ENCODE data around the gene CRYBG3.

Gene CRYBG3

DNA sequence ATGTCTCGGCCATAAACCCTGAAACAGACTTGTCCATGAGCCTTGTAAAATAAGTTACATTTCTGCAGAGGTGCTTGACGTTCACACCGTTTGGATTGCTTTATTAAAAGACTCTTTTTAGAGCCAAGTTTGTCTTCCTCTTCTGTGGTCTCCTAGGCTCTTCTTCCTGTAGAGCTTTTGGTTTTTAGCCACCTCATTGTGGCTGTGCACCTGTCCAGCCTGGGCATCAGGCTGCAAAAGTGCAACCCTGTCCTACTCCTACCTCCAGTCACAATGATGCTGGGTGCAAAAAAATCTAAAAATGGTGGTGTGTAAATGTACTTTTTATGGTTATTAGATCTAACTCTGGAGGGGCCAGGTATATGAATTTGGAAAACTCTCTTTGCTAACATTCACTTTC lies 153.2 kb downstream of the CRYBG3 start:
- no peak for DNase-seq (ENCODE audit: low read depth)

DNA sequence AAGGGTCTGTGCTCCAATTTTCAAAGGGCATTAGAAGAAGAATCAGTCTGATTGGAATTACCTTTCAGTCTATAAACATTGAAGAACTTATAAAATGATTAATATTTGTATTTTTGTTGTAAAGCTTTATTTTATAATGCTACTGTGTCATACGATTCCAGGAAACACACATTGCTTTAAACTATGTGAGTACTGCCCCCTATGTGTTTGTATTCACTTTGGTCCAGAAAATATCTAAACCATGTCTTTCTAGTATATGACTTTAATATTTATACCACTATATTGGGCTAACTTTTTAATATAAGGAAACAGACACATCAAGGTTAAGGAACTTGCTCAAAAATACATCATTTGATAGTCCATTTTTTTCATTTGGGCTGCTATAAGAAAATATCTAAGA lies 153.7 kb downstream of the CRYBG3 start:
- DNase-seq (ENCODE audit: low read depth) = no peak

DNA sequence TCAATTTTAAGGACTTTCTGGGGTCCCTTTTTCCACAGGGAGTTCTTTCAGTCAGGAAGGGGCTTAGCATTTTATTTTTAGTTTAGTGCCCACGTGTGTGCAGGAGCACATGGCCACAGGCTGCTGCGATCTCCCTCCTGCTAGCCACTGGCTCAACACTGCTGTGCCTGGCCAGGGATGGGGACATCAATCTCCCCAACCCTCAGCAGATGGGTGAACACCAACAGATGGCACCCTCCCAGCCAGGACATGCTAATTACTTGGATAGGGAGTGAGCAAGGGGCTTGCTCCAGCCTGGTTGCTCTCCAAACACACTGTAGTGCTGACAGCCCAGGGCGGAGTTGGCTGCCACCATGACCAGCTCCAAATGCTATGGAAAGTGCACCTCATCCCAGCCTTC lies 157.8 kb downstream of the CRYBG3 start:
- DNase-seq (ENCODE audit: low read depth) = no peak

- DNase-seq (ENCODE audit: low read depth) = no peak
Observed at GRCh38 chr3:97981886-97982285, 160.1 kb downstream of the CRYBG3 start.

- DNase-seq (ENCODE audit: low read depth) = no peak
Observed at GRCh38 chr3:97983933-97984491, 162.2 kb downstream of the CRYBG3 start.

DNA sequence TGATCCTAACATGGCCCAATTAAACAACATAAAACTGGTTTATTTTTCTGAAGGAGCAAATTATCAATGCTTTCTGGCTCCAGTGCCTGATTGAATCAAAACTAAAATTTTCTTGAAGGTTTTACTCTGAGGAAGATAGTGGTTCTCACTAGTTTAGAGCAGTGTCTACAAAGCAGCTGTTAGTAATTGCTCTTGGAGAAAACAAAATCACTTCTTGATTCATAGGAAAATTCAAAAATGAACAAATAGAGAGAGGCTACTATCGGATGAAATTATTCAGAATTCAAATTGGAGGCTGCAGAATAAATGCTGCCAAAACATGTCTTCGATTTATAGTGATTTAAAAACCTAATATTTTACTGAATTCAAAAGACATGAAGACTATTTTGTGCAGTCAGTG lies 165.5 kb downstream of the CRYBG3 start:
- no peak for DNase-seq (ENCODE audit: low read depth)

DNA sequence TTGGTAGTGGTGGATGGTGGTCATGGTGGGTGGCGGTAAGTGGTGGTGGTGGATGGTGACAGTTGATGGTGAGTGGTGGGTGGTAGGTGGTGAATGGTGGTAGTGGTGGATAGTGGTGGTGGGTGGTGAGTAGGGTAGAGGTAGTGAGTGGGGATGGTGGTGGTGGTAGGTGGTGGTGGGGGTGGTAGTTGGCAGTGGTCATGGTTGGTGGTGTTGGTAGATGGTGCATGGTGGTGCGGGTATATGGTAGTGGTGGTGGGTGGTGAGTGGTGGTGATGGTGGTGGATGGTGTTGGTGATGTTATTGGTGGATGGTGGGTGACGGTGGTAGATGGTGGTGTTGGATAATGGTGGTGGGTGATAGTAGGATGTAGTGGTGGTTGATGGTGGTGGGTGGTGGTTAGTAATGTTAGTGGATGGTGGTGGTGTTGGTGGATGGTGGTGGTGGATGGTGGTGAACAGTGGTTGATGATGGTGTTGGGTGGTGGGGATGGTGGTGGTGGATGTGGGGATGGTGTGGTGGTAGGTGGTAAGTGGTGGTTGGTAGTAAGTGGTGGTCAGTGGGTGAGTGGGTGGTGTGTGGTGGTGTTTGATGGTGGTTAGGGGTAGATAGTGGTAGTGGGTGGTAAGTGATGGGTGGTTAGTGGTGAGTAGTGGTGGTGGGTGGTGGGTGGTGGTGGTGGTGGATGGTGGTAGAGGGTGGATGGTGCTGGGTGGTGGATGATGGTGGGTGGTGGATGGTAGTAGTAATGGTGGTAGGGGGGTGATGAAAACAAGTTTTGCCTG lies 167.2 kb downstream of the CRYBG3 start:
- DNase-seq (ENCODE audit: low read depth) = no peak

GRCh38 chr3:97990624-97991292 lies 168.9 kb downstream of the CRYBG3 start:
- no peak for DNase-seq (ENCODE audit: low read depth)

DNA sequence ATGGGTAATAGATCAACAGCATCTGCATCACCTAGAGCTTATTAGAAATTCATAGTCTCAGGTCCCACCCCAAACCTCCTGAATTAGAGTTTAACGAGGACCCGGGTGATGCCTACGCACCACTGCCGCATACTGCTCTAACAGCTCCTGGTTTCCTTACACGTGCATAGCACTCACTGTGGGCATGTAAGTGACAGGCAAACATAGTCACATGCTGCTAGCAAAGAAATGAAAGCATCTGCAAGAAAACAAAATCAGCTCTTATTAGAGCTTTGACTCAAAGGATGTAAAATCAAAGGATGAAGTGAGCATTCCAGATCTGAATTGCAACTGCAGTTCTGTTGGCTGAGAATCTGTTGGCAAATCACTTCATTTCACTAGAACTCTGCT lies 169.5 kb downstream of the CRYBG3 start:
- DNase-seq (ENCODE audit: low read depth) = no peak

DNA sequence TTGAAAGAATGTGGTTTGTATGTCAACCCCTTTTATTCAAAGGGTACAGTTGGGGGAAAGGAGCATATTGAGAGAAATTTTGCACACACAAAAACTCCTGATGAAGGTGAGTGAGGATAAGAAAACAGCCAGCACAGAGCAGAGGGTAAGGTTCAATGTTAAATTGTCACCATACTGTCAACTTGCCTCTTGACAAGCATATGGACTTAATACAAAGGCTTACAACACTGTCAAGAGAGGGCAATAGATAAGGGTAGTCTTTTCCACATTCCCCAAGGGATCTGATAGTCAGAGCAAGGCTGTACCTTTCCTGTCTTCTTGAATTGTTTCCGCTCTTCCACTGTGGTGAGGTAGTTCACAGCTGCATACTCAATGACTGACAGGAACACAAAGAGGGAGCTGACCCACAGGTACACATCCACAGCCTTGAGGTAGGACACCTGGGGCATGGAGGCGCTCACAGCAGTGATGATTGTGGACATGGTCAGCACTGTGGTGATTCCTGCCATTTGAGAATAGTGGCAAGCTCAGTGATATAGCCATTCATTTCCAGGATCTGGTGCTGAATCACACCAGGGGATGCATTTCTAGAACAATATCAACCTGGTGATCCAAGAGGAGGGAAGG lies 170.8 kb downstream of the CRYBG3 start:
- DNase-seq (ENCODE audit: low read depth) = no peak

- no peak for DNase-seq (ENCODE audit: low read depth)
Observed at GRCh38 chr3:97993526-97993925, 171.7 kb downstream of the CRYBG3 start.

DNA sequence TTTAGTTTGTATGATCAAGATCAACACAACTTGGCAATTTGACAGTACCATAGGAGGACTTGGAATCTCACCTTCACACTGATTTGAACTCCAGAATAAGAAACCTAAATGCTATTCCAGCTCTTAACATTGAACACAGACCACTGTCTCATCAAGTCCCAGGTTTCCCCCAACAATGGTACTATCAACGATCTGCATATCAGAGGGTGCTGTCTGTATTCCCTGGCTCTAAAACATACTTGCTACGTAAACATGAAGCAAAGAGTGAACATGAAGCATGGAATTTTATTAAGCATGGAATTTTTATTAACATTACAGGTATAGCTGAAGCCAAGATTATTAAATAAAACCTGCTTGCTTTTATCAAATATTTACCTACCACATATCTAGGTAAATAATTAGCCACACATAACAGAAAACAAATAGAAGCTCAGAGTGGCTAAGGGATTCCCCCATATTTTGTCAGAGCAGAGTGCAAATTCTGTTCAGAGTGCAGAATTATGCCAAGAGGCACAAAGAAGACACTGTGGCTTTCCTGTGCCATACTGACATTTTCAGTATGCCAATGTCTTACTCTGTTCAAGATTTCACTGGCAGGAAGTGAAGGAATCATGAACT lies 172.6 kb downstream of the CRYBG3 start:
- DNase-seq (ENCODE audit: low read depth) = no peak
